H7 (cell line): ENCODE measurements around the gene WDFY3. TPM values are rescaled to one million over a fixed set of nuclear protein-coding genes. Genes with fewer than 3 reads are reported as not detected.

Experiments
- DNase-seq: peaks from one replicate; pipeline ENCODE4 v3.0.0; 2012
- H3K27me3 ChIP-seq: 2 replicates; pipeline ENCODE4 v1.6.0; 2011; ENCODE audit warnings: mild to moderate bottlenecking, low read length; ENCODE audit not compliant: control insufficient read depth, insufficient read depth
- H3K36me3 ChIP-seq: replicated peaks from 2 replicates; pipeline ENCODE4 v1.5.1; 2011; ENCODE audit warnings: low read length; ENCODE audit not compliant: control insufficient read depth, insufficient read depth
- H3K4me3 ChIP-seq: 2 replicates; pipeline ENCODE4 v1.5.1; 2011; ENCODE audit warnings: low read depth, mild to moderate bottlenecking, control low read depth, low read length, moderate library complexity; ENCODE audit not compliant: insufficient read depth
- total RNA-seq: library from RNA; depleted of rRNA; stranded (reverse); fragments of >200 nt; shearing (Covaris generic); gene quantifications from 2 replicates; pipeline ENCODE4 v1.2.3, GENCODE V29; 2014

The WDFY3 gene
- total RNA-seq, 1 experiment from 2014 or later = 19.5 TPM

DNA sequence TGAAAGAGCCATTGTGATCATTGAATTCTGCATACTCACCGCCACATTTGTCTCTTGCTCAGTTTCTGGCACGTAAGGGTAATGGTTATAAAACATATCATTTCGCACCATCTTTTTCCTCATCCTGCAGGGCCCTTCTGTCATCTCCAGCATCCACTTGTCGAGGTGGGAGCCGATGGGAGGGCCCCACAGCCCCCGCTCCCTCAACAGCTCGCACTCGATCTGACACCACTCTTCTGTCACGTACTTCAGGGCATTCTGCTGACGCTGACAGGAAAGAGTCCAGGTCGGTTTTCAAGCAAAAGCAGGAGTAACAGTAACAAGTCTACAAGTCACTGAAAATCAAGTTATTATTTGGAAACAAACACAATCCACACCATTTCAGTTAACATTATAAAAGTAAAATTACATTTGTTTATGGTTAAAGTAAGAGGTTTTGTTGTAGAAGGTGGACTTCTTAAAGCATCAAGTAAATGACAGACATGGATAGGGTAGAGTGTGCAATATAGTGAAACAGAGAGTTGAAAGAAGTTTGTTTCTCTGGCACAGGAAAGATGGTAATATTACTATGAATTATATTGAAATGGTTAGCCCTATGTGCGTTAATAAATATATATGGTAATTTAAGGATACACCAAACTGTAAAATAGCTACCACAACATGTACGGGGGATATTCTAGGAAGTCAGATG lies 233.0 kb downstream of the WDFY3 start:
- DNase-seq = no peak
- peaks cover 4% of the 10 kb centered on the region for H3K36me3 ChIP-seq
- no peak overlapping the region for H3K4me3 ChIP-seq
- no peaks in the 10 kb centered on the region for H3K27me3 ChIP-seq

GRCh38 chr4:84730375-84730774 lies 236.1 kb downstream of the WDFY3 start:
- Histone ChIP-seq H3K4me3 (no peak overlapping the region), H3K36me3 (peaks cover 1% of the 10 kb centered on the region), H3K27me3 (no peaks in the 10 kb centered on the region)
- DNase-seq = no peak

DNA sequence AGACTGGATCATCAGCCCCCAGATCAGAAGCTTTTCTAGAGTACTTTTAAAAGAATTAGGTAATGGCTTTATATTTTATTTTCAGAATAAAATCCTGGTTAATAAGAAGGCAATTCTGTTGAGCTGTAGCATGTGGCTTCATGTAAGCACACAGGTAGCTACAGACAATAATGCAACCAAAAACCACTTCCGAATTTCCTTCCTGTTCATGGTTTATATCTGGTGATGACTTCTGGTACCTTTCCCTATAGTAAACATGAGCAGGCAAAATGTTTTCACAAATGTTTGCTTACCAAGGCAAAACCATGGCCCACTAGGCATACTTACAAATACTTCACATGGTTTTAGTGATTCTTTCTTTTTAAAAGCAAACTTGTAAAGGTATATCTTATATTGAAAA lies 239.0 kb downstream of the WDFY3 start:
- no peaks in the 10 kb centered on the region; the same call in 1 of the 2 replicates for H3K36me3 ChIP-seq
- H3K4me3 ChIP-seq = no peak overlapping the region
- no peaks in the 10 kb centered on the region for H3K27me3 ChIP-seq
- DNase-seq = no peak

GRCh38 chr4:84726356-84726755 lies 240.1 kb downstream of the WDFY3 start:
- DNase-seq = no peak
- H3K27me3 ChIP-seq = no peaks in the 10 kb centered on the region
- no peak overlapping the region for H3K4me3 ChIP-seq
- H3K36me3 ChIP-seq = no peaks in the 10 kb centered on the region

DNA sequence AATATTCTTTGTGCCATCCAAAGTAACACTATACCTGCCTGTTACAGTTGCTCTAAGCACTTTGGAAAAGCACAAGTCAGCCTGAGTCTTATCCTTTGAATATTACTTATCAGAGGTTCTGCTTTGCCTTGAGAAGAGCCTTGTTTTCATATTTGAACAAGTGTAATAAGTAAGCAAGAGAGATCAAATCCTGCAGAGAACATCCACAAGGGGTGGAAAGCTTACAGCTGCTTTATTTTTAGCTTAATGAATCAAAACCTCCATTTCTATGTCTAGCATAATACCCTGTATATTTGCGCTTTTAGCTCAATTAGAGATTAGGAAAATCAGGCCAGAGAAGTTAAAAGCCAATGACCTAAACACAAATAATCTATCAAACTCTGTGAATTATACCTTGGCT lies 243.8 kb downstream of the WDFY3 start:
- Histone ChIP-seq H3K4me3 (no peak overlapping the region), H3K27me3 (no peaks in the 10 kb centered on the region), H3K36me3 (peaks cover 1% of the 10 kb centered on the region)
- no peak for DNase-seq

DNA sequence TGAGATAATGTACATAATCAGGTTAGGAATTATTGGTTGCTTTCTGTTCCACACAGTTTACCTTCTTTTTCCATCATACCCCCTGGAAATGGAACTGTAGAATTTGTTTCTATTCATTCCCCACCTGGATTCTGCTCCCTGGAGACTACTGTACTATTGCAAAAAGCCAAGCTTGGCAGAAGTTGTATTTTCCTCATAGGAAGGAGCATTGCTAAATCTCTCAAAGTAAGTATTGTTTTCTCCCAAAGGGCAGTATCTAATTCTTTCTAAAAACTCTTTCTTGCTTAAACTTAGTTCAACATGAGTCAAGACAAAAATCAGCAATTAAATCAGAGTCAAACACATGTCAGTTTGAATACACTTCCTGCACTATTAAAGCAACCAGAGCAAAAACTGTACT lies 247.4 kb downstream of the WDFY3 start:
- H3K27me3 ChIP-seq = no peaks in the 10 kb centered on the region
- peaks cover 1% of the 10 kb centered on the region for H3K36me3 ChIP-seq
- DNase-seq = no peak
- no peak overlapping the region for H3K4me3 ChIP-seq

DNA sequence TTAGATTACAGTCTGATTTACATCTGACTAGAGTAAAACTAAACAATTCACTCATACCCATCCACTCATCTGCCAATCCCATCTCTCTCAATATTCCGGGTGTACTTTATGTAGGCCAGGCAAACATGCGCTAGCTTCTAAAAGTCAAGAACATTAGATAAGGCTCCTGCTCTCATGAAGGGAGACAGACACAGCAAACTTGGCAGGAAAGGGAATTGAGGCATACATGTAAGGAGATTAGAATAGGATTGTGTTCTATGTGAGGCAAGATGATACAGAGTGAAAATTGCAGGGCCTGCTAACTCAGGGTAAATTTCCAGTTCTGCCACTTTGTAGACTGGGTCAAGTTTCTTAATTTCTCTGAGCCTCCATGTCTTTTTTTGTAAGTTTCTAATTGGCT lies 247.8 kb downstream of the WDFY3 start:
- H3K4me3 ChIP-seq = no peak overlapping the region
- H3K27me3 ChIP-seq = no peaks in the 10 kb centered on the region
- DNase-seq = no peak
- peaks cover 1% of the 10 kb centered on the region for H3K36me3 ChIP-seq

- H3K36me3 ChIP-seq = peaks cover 3% of the 10 kb centered on the region
- no peaks in the 10 kb centered on the region for H3K27me3 ChIP-seq
- no peak overlapping the region for H3K4me3 ChIP-seq
- no peak for DNase-seq
Measured at GRCh38 chr4:84710548-84710947, 255.9 kb downstream of the WDFY3 start.

DNA sequence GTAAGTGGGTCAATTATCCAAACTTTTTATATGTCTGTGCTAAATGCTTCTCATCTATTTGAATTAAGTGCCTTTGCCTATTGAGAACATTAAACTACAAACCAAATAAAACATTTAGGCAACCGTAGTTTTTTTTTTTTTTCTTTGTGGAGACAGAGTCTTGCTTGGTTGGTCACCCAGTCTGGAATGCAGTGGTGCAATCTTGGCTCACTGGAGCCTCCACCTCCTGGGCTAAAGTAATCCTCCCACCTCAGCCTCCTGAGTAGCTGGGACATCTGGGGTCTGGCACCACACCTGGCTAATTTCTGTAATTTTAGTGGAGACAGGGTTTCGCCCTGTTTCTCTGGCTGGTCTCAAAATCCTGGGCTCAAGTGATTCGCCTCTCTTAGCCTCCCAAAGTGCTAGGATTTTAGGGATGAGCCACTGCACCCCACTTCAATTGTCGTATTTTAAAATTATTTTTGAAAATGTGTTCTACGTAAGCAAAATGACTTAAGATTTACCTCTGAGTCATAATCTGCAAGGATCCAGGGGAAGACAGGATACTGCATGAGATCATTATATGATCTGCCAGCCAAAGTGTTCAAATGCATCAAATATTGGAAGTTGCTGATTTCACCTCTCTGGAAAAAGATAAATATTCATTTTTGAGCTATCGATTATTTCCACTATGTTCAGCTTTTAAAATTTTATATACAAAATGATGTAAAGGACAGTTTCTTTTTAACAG lies 257.9 kb downstream of the WDFY3 start:
- Histone ChIP-seq H3K27me3 (no peaks in the 10 kb centered on the region), H3K4me3 (no peak overlapping the region), H3K36me3 (peaks cover 4% of the 10 kb centered on the region)
- no peak for DNase-seq

GRCh38 chr4:84706286-84706685 lies 260.2 kb downstream of the WDFY3 start:
- no peak for DNase-seq
- Histone ChIP-seq H3K36me3 (peaks cover 3% of the 10 kb centered on the region), H3K4me3 (no peak overlapping the region), H3K27me3 (no peaks in the 10 kb centered on the region)

DNA sequence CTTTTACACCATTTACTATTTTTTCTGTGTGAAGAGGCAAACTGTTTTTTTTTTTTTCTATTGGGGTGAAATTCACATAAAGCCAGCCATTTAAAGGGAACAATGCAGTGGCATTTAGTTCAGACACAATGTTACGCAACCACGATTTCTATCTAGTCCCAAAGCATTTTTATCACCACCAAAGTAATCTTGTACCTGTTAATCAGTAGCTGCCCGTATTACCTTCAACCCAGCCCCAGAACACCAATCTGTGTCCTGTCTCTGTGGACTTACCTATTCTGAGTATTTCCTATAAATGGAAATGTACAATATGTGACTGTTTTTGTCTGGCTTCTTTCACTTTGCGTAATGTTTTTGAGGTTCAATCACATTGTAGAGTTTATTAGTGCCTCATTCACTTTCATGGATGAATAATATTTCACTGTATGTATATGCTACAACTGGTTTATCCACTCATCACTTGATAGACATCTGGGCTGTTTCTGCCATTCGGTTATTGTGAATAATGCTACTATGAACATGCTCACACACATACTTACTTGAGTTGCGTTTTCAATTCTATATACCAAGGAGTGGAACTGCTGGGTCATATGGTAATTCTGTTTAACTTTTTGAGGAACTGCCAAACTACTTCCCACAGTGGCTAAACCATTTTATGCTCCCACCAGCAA lies 267.4 kb downstream of the WDFY3 start:
- no peak overlapping the region for H3K4me3 ChIP-seq
- no peaks in the 10 kb centered on the region for H3K27me3 ChIP-seq
- peaks cover 8% of the 10 kb centered on the region for H3K36me3 ChIP-seq
- DNase-seq = no peak

- no peak for DNase-seq
- Histone ChIP-seq H3K36me3 (peaks cover 8% of the 10 kb centered on the region), H3K4me3 (no peak overlapping the region), H3K27me3 (no peaks in the 10 kb centered on the region)
Measured at GRCh38 chr4:84697615-84698201, 268.8 kb downstream of the WDFY3 start.

- H3K4me3 ChIP-seq = no peak overlapping the region
- no peak for DNase-seq
Measured at GRCh38 chr4:84697159-84697558, 269.3 kb downstream of the WDFY3 start.

GRCh38 chr4:84691800-84692199 lies 274.7 kb downstream of the WDFY3 start:
- H3K36me3 ChIP-seq = peaks cover 6% of the 10 kb centered on the region
- H3K27me3 ChIP-seq = no peaks in the 10 kb centered on the region
- no peak for DNase-seq
- no peak overlapping the region for H3K4me3 ChIP-seq

More at GRCh38 chr4:84697159-84697558, 269.3 kb downstream of the WDFY3 start:
- Histone ChIP-seq H3K27me3 (no peaks in the 10 kb centered on the region), H3K36me3 (peaks cover 8% of the 10 kb centered on the region)
